ENCODE results near the gene ATP8B3.

- TF ChIP-seq CTCF (IDR thresholded peaks at IDR 0.05) (no peak), POLR2A (IDR thresholded peaks at IDR 0.05) (no peak)
Observed at GRCh38 chr19:1851654-1852580, 39.8 kb upstream of the ATP8B3 start.

Measured in testis (tissue), 2 donors.